ENCODE measurements around the gene ANO1. TPM values are rescaled to one million over a fixed set of nuclear protein-coding genes. Genes with fewer than 3 reads are reported as not detected.

The ANO1 gene
- total and polyA plus RNA-seq, 11 donors: 4.2 to 17.8 (median 9.4) TPM

- no peak for TF ChIP-seq POLR2A (IDR thresholded peaks at IDR 0.05)
- TF ChIP-seq CTCF (IDR thresholded peaks at IDR 0.05): no peak
- ATAC-seq: no peak
Measured at GRCh38 chr11:70054004-70054403, 24.1 kb upstream of the ANO1 start.

GRCh38 chr11:70055444-70055843 is 22.7 kb upstream of the ANO1 start:
- H3K4me3 ChIP-seq: no peak overlapping the region
- no peak for TF ChIP-seq CTCF (IDR thresholded peaks at IDR 0.05)
- TF ChIP-seq POLR2A (IDR thresholded peaks at IDR 0.05): no peak

More at GRCh38 chr11:70054004-70054403, 24.1 kb upstream of the ANO1 start:
- intact Hi-C loops (cut with DNase I): no loop called here
- WGBS, 4 donors: 81 to 91% (median 90%) methylated on average over 3 of the region's 3 CpGs
- Histone ChIP-seq H3K4me3 (no peak overlapping the region), H3K9me3 (peaks cover 0 to 29% (median 1%) of the 10 kb centered on the region in 12 donors), H3K27me3 (peaks cover 0 to 5% (median 0%) of the 10 kb centered on the region in 9 donors), H3K27ac (no peak overlapping the region), H3K4me1 (no peaks in the 10 kb centered on the region), H3K36me3 (no peaks in the 10 kb centered on the region)
- no peak for DNase-seq

DNA sequence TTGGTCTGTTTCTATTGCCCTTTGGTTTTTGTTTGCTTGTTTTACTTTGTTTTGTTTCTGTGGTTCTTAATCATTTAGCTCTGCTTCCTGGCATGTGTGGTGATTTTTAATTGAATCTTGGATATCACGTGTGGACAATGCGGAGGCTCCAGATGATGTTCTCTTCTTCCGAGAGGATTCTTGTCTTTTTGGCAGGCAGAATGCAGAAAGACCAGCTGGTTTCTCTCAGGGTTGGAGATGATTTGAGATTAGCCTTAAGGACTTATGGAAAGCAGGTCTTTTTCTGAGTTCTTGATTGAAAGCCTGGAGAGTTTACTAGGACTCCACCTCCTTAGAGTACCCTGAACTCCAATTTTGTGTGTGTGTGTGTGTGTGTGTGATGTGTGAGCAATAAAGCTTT is 21.0 kb upstream of the ANO1 start:
- DNase-seq (no peak), ATAC-seq (no peak)
- no peak for TF ChIP-seq POLR2A (IDR thresholded peaks at IDR 0.05)
- no peak for TF ChIP-seq CTCF (IDR thresholded peaks at IDR 0.05)
- Histone ChIP-seq H3K4me1 (no peaks in the 10 kb centered on the region), H3K4me3 (no peak overlapping the region), H3K36me3 (no peaks in the 10 kb centered on the region), H3K27ac (peak overlapping the region in 1 of 12 donors; percentile 4), H3K27me3 (no peaks in the 10 kb centered on the region), H3K9me3 (peaks cover 0 to 29% (median 1%) of the 10 kb centered on the region in 12 donors)
- 50 to 66% (median 61%) methylated on average over 3 of the region's 3 CpGs for WGBS, 4 donors
- intact Hi-C loops (cut with DNase I): no loop called here

More at GRCh38 chr11:70055444-70055843, 22.7 kb upstream of the ANO1 start:
- no peaks in the 10 kb centered on the region for H3K4me1 ChIP-seq
- H3K27ac ChIP-seq: no peak overlapping the region
- WGBS, 4 donors: 63 to 79% (median 65%) methylated on average over 3 of the region's 3 CpGs
- peaks cover 0 to 29% (median 1%) of the 10 kb centered on the region in 12 donors for H3K9me3 ChIP-seq
- intact Hi-C loops (cut with DNase I): no loop called here
- ATAC-seq: no peak
- H3K36me3 ChIP-seq: no peaks in the 10 kb centered on the region
- no peaks in the 10 kb centered on the region for H3K27me3 ChIP-seq
- DNase-seq: no peak

DNA sequence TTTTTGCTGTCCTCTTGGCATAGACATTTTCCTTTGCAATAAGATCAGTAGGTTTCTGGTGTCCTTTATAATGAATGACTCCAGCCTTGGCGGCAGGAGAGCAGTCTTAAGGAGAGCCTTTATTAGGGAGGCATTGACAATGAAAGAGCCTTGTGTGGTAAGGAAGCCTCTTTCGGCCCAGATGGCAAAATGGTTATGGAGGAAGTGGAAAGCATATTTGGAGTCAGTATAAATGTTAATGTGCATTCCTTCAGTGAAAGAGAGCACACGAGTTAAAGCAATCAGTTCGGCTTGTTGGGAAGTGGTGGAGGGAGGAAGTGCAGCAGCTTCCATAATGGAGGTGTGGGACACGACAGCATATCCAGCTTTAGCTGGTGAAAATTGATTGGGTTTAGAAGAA is 18.1 kb upstream of the ANO1 start:
- no peak for ATAC-seq
- Histone ChIP-seq H3K36me3 (no peaks in the 10 kb centered on the region), H3K4me1 (no peaks in the 10 kb centered on the region), H3K9me3 (peaks cover 0 to 14% (median 1%) of the 10 kb centered on the region in 12 donors), H3K4me3 (no peak overlapping the region), H3K27me3 (no peaks in the 10 kb centered on the region), H3K27ac (no peak overlapping the region)
- 52 to 63% (median 60%) methylated on average over 5 of the region's 5 CpGs for WGBS, 4 donors
- no peak for TF ChIP-seq CTCF (IDR thresholded peaks at IDR 0.05)
- no peak for TF ChIP-seq POLR2A (IDR thresholded peaks at IDR 0.05)
- DNase-seq: no peak
- intact Hi-C loops (cut with DNase I): loop anchor here in 1 of 10 donors (10.0 kb wide), 1 partner anchor 65 kb away; no protein-coding TSS in a partner anchor
